ENCODE results near the gene ST3GAL5. TPM values are rescaled to one million over a fixed set of nuclear protein-coding genes. Genes with fewer than 3 reads are reported as not detected.

Gene ST3GAL5
- total RNA-seq, 1 donor: 19.4 TPM

DNA sequence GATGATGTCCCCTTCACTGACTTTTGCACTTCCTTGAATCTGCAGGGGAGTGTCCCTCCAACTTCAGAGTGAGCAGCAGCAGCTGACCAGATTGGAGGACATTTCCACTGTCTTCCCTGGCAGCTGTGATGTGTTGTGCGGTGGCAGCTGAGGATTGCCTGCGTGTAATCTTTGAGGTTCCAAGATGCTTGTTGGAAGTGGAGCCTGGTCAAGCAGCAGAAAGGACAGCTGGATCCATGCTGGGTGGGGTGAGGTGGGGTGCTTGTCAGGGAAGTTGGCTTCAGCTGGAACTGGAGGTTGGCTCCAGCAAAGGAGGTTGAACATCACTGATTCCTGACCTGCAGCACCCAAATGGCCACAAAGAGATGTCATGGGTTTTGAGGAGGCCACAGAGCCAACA, 64.8 kb downstream of the ST3GAL5 start:
- no peak for DNase-seq (ENCODE audit: low read depth)
- TF ChIP-seq, protein P1, sequence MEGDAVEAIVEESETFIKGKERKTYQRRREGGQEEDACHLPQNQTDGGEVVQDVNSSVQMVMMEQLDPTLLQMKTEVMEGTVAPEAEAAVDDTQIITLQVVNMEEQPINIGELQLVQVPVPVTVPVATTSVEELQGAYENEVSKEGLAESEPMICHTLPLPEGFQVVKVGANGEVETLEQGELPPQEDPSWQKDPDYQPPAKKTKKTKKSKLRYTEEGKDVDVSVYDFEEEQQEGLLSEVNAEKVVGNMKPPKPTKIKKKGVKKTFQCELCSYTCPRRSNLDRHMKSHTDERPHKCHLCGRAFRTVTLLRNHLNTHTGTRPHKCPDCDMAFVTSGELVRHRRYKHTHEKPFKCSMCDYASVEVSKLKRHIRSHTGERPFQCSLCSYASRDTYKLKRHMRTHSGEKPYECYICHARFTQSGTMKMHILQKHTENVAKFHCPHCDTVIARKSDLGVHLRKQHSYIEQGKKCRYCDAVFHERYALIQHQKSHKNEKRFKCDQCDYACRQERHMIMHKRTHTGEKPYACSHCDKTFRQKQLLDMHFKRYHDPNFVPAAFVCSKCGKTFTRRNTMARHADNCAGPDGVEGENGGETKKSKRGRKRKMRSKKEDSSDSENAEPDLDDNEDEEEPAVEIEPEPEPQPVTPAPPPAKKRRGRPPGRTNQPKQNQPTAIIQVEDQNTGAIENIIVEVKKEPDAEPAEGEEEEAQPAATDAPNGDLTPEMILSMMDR (IDR thresholded peaks at IDR 0.05; ENCODE audit: insufficient read depth, low read length): no peak
- no peak overlapping the region for H3K4me3 ChIP-seq (ENCODE audit: low read depth, low read length)

DNA sequence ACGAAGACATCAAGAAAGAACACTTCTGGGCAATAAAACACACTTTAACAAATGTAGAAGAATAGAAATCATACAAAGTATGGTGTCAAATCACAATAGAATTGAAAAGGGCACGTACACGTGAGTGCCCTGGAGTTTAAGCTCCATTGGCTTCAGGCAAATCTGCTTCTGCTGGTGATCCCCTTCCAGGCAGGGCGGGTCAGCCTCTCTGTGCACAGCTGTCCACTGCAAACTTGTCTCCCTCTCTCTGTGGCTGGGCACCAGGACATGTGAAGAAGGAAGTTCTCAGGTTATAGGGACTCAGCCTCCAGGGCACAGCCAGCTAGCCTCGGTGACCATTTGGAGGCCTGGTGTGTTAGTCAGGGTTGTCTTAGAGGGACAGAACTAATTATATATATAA, 66.0 kb downstream of the ST3GAL5 start:
- TF ChIP-seq, protein P1 (IDR thresholded peaks at IDR 0.05; ENCODE audit: insufficient read depth, low read length): no peak
- DNase-seq (ENCODE audit: low read depth): no peak
- no peak overlapping the region for H3K4me3 ChIP-seq (ENCODE audit: low read depth, low read length)

DNA sequence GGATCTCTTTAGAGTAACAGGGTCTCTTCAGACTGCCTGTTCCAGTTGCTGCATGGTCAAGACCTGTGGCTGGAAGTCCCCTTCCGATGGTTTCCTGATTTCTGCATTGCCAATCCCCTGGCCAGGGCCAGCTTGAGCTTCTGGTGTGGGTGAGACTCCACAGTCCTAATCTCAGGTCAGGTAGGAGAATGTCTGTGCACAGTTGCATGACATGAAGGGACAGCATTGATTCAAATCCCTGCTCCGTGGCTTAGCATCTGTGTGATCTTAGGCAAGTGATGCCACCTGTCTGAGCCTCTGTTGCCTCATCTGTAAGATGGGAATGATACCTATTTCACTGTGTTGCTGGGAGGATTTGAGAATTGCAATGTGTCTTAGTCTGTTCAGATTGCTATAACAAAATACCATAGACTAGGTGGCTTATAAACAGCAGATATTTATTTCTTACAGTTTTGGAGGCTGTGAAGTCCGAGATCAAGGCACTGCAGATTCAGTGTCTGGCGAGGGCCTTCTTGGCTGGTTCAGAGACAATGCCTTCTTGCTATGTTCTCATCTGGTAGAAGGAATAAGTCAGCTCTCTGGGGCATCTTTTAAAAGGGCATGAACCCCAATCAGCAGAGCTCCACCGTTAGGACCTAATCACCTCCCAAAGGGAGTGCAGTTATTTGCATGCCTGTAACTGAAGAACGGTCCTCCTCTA, 68.8 kb downstream of the ST3GAL5 start:
- TF ChIP-seq, protein P1 (IDR thresholded peaks at IDR 0.05; ENCODE audit: insufficient read depth, low read length): no peak
- no peak overlapping the region for H3K4me3 ChIP-seq (ENCODE audit: low read depth, low read length)
- DNase-seq (ENCODE audit: low read depth): no peak

DNA sequence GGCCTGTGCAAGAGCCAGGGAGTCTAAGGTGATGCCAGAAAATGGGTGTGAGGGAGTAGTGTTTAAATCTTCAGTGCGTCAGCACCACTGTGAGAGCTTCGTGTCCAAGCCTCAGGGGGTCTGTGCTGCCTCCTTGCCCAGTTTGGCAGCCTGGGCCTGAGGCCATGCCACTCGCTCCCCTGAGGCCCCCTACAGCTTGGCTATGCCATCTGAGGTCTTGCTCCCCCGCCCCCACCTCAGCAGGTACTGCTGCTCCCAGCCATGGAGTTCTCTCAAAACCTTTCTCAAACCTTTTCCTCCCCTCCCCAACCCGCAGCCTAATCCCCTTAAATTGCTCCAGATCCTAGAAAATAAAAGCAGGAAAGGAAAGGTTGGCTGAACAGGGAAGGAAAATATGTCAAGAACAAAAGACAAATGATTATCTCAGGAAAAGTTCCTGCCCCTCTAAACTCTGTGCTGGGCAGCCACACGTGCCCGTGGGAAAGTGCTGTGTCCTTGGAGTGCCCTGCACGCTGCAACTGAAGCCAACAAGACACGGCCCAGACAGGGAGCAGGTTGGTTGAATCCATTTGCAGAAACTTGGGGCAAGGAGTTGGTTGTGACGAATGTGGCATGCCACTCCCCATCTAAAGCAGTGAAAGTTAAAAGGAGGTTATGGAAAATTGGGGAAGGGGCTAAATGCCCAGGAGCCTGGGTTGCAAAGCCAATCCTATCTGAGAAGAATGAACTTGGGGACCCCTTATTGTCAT, 73.8 kb downstream of the ST3GAL5 start:
- H3K4me3 ChIP-seq (ENCODE audit: low read depth, low read length): no peak overlapping the region
- TF ChIP-seq, protein P1 (IDR thresholded peaks at IDR 0.05; ENCODE audit: insufficient read depth, low read length): no peak
- DNase-seq (ENCODE audit: low read depth): no peak

DNA sequence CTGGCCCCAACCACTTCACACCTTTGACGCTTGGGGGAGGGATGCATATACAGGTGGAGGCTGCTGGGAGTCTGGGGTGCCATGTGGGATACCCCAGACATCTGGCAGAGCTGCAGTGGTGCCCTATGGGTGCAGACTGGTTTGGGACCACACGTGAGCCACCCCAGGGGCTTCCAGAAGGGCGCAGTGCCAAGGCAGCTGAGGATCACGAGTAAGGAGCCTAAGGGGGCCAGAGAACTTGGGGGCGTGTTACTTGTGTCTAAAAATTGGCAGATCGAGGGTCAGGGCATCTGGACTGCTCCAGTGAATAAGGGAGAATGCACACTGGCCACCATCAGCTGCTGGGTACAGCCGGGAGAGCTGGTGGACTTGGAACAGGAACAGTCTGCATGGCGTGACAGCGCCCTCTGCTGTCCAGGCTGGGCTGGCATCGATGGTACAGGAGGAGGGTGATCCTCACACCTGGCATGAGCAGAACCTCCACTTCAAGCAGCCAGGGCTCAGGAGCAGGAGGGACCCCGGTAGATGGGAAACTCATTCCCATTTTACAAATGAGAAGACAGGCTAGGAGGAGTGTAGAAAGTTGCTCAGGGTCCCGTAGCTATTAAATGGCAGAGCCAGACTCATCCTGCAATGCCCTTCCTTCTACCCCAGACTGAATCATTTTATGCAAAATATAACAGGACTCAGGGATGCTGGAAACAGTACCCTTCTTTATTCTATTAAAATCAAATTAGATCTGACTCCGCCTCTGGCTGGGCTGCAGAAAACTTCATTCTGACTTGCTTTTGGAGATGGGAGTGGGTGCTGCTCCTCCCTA, 74.6 kb downstream of the ST3GAL5 start:
- TF ChIP-seq, protein P1 (IDR thresholded peaks at IDR 0.05; ENCODE audit: insufficient read depth, low read length): peak; percentile 97
- peak; percentile 88 for DNase-seq (ENCODE audit: low read depth)
- H3K4me3 ChIP-seq (ENCODE audit: low read depth, low read length): no peak overlapping the region

DNA sequence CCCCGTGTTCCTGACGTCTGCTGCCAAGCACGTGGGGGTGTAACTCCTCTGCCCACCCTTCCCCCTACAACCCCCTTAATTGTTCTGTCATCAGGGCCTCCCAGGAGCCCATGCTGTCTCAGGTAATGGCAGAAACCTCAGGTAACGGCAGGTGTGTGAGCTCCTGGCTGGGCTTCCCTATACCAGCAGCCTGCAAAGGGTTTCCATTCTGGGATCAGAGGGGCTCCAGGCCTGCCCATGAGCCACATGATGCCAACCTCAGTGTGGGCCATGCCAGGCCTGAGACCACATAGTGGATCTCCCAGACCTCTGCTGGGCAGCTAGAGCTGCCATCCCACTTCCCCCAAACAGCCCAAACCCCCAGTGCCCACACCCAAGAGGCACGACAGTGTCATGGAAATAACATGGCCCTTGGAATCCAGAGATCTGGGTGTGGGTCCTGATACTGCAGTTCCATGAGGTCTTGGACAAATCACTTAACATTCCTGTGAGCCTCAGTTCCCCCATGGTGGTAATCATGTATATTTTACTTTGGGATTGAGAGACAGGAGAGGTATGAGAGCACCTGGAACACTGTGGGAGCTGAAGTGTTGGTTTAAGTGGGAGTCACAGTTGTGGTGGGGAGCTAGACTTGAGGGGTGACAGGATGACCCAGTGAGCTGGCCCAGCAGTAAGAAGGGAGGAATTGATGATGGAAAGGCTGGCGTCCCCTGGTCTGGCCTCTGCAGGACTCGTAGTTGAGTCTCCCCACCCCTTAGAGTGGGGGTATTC, 75.4 kb downstream of the ST3GAL5 start:
- no peak for DNase-seq (ENCODE audit: low read depth)
- TF ChIP-seq, protein P1 (IDR thresholded peaks at IDR 0.05; ENCODE audit: insufficient read depth, low read length): no peak
- H3K4me3 ChIP-seq (ENCODE audit: low read depth, low read length): no peak overlapping the region
